CD14-positive monocyte (primary cell): ENCODE results near the gene CRISPLD2. TPM values are rescaled to one million over a fixed set of nuclear protein-coding genes. Genes with fewer than 3 reads are reported as not detected.
"Not testable (repeated sequence)": the region's sequence is repeated elsewhere in the genome, so short reads cannot be mapped to it uniquely, and the experiment has no call there.

Experiments
- DNase-seq, 3 donors: peaks; one replicate each; pipeline ENCODE4 v3.0.0-alpha.2; 2011 to 2022
- H2AFZ ChIP-seq: 2 replicates; pipeline ENCODE4 v1.6.0; 2012; ENCODE audit warnings: mild to moderate bottlenecking, low read depth, low read length, inconsistent platforms; ENCODE audit not compliant: insufficient read depth, poor library complexity, severe bottlenecking
- H3K27ac ChIP-seq, 2 donors: 1 replicate in 1 of 2; 2 replicates in 1 of 2; pipeline ENCODE4 v1.5.1; 2012 to 2013; ENCODE audit warnings: low read length in 2 of 2, control low read depth in 1 of 2, inconsistent platforms in 1 of 2, low read depth in 1 of 2, mild to moderate bottlenecking in 1 of 2
- H3K27me3 ChIP-seq, 2 donors: one replicate each; pipeline versions ENCODE4 v1.6.0 to v1.6.1; 2011 to 2013; ENCODE audit warnings: low read length in 2 of 2; ENCODE audit not compliant: control insufficient read depth in 2 of 2, insufficient read depth in 2 of 2
- H3K36me3 ChIP-seq, 2 donors: replicated peaks in 1 of 2; 1 replicate in 1 of 2; 2 replicates in 1 of 2; pipeline versions ENCODE4 v1.5.1 to v1.6.1; 2012 to 2013; ENCODE audit warnings: low read length in 2 of 2, control low read depth in 1 of 2, inconsistent platforms in 1 of 2, mild to moderate bottlenecking in 1 of 2; ENCODE audit not compliant: insufficient read depth in 2 of 2, control insufficient read depth in 1 of 2
- H3K4me1 ChIP-seq, 2 donors: 1 replicate in 1 of 2; 2 replicates in 1 of 2; pipeline versions ENCODE4 v1.5.1 to v1.6.1; 2012 to 2013; ENCODE audit warnings: low read length in 2 of 2, control low read depth in 1 of 2, inconsistent platforms in 1 of 2, mild to moderate bottlenecking in 1 of 2, moderate library complexity in 1 of 2; ENCODE audit not compliant: insufficient read depth in 2 of 2, control insufficient read depth in 1 of 2
- H3K4me2 ChIP-seq: replicated peaks from 2 replicates; pipeline ENCODE3; 2012; ENCODE audit warnings: low read length, moderate library complexity, mild to moderate bottlenecking; ENCODE audit not compliant: poor library complexity, severe bottlenecking; ENCODE audit errors: extremely low read depth
- H3K4me3 ChIP-seq, 3 experiments: fragments of 200-600 bp in 1 of 3; sonication (generic) in 1 of 3; replicated peaks in 1 of 3; 1 replicate in 2 of 3; 2 replicates in 1 of 3; pipeline ENCODE4 v1.5.1; 2011 to 2013; ENCODE audit warnings: low read length in 3 of 3, mild to moderate bottlenecking in 3 of 3, control low read depth in 2 of 3, low read depth in 2 of 3, inconsistent platforms in 1 of 3, moderate library complexity in 1 of 3
- H3K79me2 ChIP-seq: 2 replicates; pipeline ENCODE4 v1.6.0; 2012; ENCODE audit warnings: mild to moderate bottlenecking, control low read depth, inconsistent platforms, low read length, moderate library complexity; ENCODE audit not compliant: insufficient read depth
- H3K9ac ChIP-seq: 2 replicates; pipeline ENCODE4 v1.6.0; 2017; ENCODE audit warnings: low read length, mild to moderate bottlenecking; ENCODE audit not compliant: insufficient read depth, poor library complexity, severe bottlenecking
- H3K9me3 ChIP-seq, 2 donors: replicated peaks in 1 of 2; 1 replicate in 1 of 2; 2 replicates in 1 of 2; pipeline versions ENCODE4 v1.5.1 to v1.6.1; 2012 to 2013; ENCODE audit warnings: low read length in 2 of 2, control low read depth in 1 of 2; ENCODE audit not compliant: control insufficient read depth in 1 of 2, insufficient read depth in 1 of 2
- H4K20me1 ChIP-seq: 2 replicates; pipeline ENCODE4 v1.6.0; 2012; ENCODE audit warnings: mild to moderate bottlenecking, low read length, control low read depth, moderate library complexity; ENCODE audit not compliant: insufficient read depth
- H3K27ac Mint-ChIP-seq, 7 donors: one replicate each; pipeline ENCODE4 v1.8.0; 2020; ENCODE audit warnings: mild to moderate bottlenecking in 7 of 7, mixed read lengths in 7 of 7, moderate library complexity in 6 of 7, inconsistent platforms in 2 of 7
- H3K27me3 Mint-ChIP-seq, 3 donors: one replicate each; pipeline ENCODE4 v1.8.0; 2021 to 2022; ENCODE audit warnings: low read depth in 3 of 3, mild to moderate bottlenecking in 3 of 3, mixed read lengths in 3 of 3, moderate library complexity in 3 of 3, inconsistent platforms in 1 of 3
- H3K36me3 Mint-ChIP-seq, 2 donors: one replicate each; pipeline ENCODE4 v1.8.0; 2020; ENCODE audit warnings: mixed read lengths in 2 of 2, inconsistent platforms in 1 of 2, mild to moderate bottlenecking in 1 of 2
- H3K4me1 Mint-ChIP-seq: one replicate; pipeline ENCODE4 v1.8.0; 2020; ENCODE audit warnings: mild to moderate bottlenecking, mixed read lengths
- H3K4me3 Mint-ChIP-seq, 2 donors: one replicate each; pipeline ENCODE4 v1.8.0; 2020; ENCODE audit warnings: mild to moderate bottlenecking in 2 of 2, mixed read lengths in 2 of 2, moderate library complexity in 1 of 2
- H3K9me3 Mint-ChIP-seq, 7 donors: one replicate each; pipeline ENCODE4 v1.8.0; 2020 to 2022; ENCODE audit warnings: mixed read lengths in 7 of 7, mild to moderate bottlenecking in 6 of 7, moderate library complexity in 6 of 7, inconsistent platforms in 2 of 7
- CTCF ChIP-seq: fragments of 200-600 bp; IDR thresholded peaks from one replicate; pipeline ENCODE4 v1.8.0; 2022; ENCODE audit warnings: antibody characterized with exemption, mild to moderate bottlenecking
- WGBS: methylation state at CpG from one replicate; pipeline ENCODE4 v1.1.5; 2013; ENCODE audit warnings: missing lambda C conversion rate; ENCODE audit not compliant: insufficient coverage; 5-methylcytosine and 5-hydroxymethylcytosine counted together
- intact Hi-C, 2 donors: fragments of 100-400 bp; cut with micrococcal nuclease; formaldehyde crosslinking; loops; one replicate each; pipeline versions ENCODE4 v1.15.0 to v1.15.1; 2023
- polyA plus RNA-seq, 3 donors: library from polyadenylated mRNA; depleted of rRNA in 1 of 3; unstranded in 2 of 3; stranded (reverse) in 1 of 3; fragments of 300-500 nt in 2 of 3; fragments of >200 nt in 1 of 3; fragmentation: Illumina TruSeq in 2 of 3; gene quantifications; 1 replicate in 2 of 3; 2 replicates in 1 of 3; pipeline ENCODE4 v1.2.3, GENCODE V29; 2012 to 2021

The CRISPLD2 gene
- polyA plus RNA-seq, 3 donors, result 40.7 to 90.4 (median 69.0) TPM

GRCh38 chr16:84830765-84831384 lies 11.1 kb downstream of the CRISPLD2 start:
- peaks cover 78% of the 10 kb centered on the region for H4K20me1 ChIP-seq
- TF ChIP-seq CTCF, result no peak
- DNase-seq, result no peak
- peaks cover 30 to 78% of the 10 kb centered on the region in 2 donors for H3K36me3 ChIP-seq
- intact Hi-C loops, result no loop called here
- H3K79me2 ChIP-seq, result peaks cover 19% of the 10 kb centered on the region
- H3K4me3 ChIP-seq, result no peak overlapping the region
- no peaks in the 10 kb centered on the region for H3K27me3 ChIP-seq
- H3K4me2 ChIP-seq, result no peak overlapping the region
- no peak overlapping the region for H3K4me3 Mint-ChIP-seq
- H3K27ac ChIP-seq, result no peak overlapping the region
- H3K4me1 ChIP-seq, result peaks cover 28 to 30% of the 10 kb centered on the region in 2 donors
- H3K27me3 Mint-ChIP-seq, result peaks cover 3 to 10% (median 5%) of the 10 kb centered on the region in 3 donors
- peaks cover 59 to 91% of the 10 kb centered on the region in 2 donors for H3K36me3 Mint-ChIP-seq
- peaks cover 0 to 2% (median 0%) of the 10 kb centered on the region in 7 donors for H3K9me3 Mint-ChIP-seq
- no peak overlapping the region for H3K9ac ChIP-seq
- peaks cover 36% of the 10 kb centered on the region for H3K4me1 Mint-ChIP-seq
- 94% methylated on average over 8 of the region's 13 CpGs for WGBS
- H3K9me3 ChIP-seq, result no peaks in the 10 kb centered on the region
- H2AFZ ChIP-seq, result no peak overlapping the region
- H3K27ac Mint-ChIP-seq, result no peak overlapping the region

DNA sequence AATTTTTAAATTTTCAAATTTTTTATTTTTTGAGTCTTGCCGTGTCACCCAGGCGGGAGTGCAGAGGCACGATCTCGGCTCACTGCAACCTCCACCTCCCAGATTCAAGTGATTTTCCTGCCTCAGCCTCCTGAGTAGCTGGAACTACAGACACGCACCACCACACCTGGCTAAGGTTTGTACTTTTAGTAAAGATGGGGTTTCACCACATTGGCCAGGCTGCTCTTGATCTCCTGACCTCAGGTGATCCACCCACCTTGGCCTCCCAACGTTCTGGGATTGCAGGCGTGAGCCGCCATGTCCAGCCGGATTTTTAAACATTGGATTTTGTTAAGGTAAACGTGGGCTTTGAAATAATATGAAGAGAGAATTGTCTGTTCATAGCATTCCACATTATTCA lies 11.9 kb downstream of the CRISPLD2 start:
- H3K9ac ChIP-seq, H3K27ac Mint-ChIP-seq, H3K9me3 ChIP-seq, intact Hi-C loops, H3K4me3 Mint-ChIP-seq, H3K27me3 ChIP-seq, H3K4me3 ChIP-seq, H3K27ac ChIP-seq, H3K9me3 Mint-ChIP-seq, H2AFZ ChIP-seq, DNase-seq, H3K4me2 ChIP-seq: not testable (repeated sequence)
- H3K4me1 ChIP-seq, result peaks cover 20 to 22% of the 10 kb centered on the region in 2 donors
- peaks cover 34 to 86% of the 10 kb centered on the region in 2 donors for H3K36me3 ChIP-seq
- H3K79me2 ChIP-seq, result peaks cover 11% of the 10 kb centered on the region
- Mint-ChIP-seq H3K36me3 (peaks cover 66 to 91% of the 10 kb centered on the region in 2 donors), H3K4me1 (peaks cover 29% of the 10 kb centered on the region), H3K27me3 (peaks cover 6 to 15% (median 10%) of the 10 kb centered on the region in 3 donors)
- WGBS, result no CpG with 5 or more reads among the region's 10 CpGs
- peaks cover 87% of the 10 kb centered on the region for H4K20me1 ChIP-seq
